DMS153 treated with DMSO at 0.1 percent for 48 hours (cell line): ENCODE measurements around the gene GRIN3A.
"Not testable (repeated sequence)": the region's sequence is repeated elsewhere in the genome, so short reads cannot be mapped to it uniquely, and the experiment has no call there.

Experiments
- DNase-seq: peaks from one replicate; lab custom pipeline; 2025; ENCODE audit not compliant: unreplicated experiment; lab: John Stamatoyannopoulos, UW

Gene GRIN3A

GRCh38 chr9:101585740-101586139, 152.7 kb downstream of the GRIN3A start:
- no peak for DNase-seq

GRCh38 chr9:101582553-101582952, 155.9 kb downstream of the GRIN3A start:
- DNase-seq = no peak

GRCh38 chr9:101579711-101580545, 158.5 kb downstream of the GRIN3A start:
- DNase-seq = no peak

- DNase-seq = no peak
These were observed 160.1 kb downstream of the GRIN3A start for GRCh38 chr9:101578378-101578777.

GRCh38 chr9:101574731-101575333, 163.6 kb downstream of the GRIN3A start:
- no peak for DNase-seq

GRCh38 chr9:101572316-101572715, 166.1 kb downstream of the GRIN3A start:
- no peak for DNase-seq

- no peak for DNase-seq
These were observed 167.3 kb downstream of the GRIN3A start for GRCh38 chr9:101571114-101571513.

- no peak for DNase-seq
These were observed 168.5 kb downstream of the GRIN3A start for GRCh38 chr9:101569741-101570501.

GRCh38 chr9:101567725-101568350, 170.6 kb downstream of the GRIN3A start:
- no peak for DNase-seq

- no peak for DNase-seq
These were observed 171.3 kb downstream of the GRIN3A start for GRCh38 chr9:101566904-101567724.

- no peak for DNase-seq
These were observed 174.2 kb downstream of the GRIN3A start for GRCh38 chr9:101564252-101564651.

- no peak for DNase-seq
These were observed 175.5 kb downstream of the GRIN3A start for GRCh38 chr9:101562966-101563365.

GRCh38 chr9:101561740-101562139, 176.7 kb downstream of the GRIN3A start:
- no peak for DNase-seq

GRCh38 chr9:101549472-101550098, 188.9 kb downstream of the GRIN3A start:
- DNase-seq = not testable (repeated sequence)

- DNase-seq = no peak
These were observed 195.2 kb downstream of the GRIN3A start for GRCh38 chr9:101543098-101543735.

GRCh38 chr9:101540069-101540468, 198.4 kb downstream of the GRIN3A start:
- DNase-seq = no peak

GRCh38 chr9:101536938-101537337, 201.5 kb downstream of the GRIN3A start:
- no peak for DNase-seq

- no peak for DNase-seq
These were observed 202.1 kb downstream of the GRIN3A start for GRCh38 chr9:101536351-101536750.
